H9 (cell line): ENCODE data around the gene INPP5A. TPM values are rescaled to one million over a fixed set of nuclear protein-coding genes. Genes with fewer than 3 reads are reported as not detected.

Experiments
- DNase-seq: peaks from one replicate; pipeline ENCODE4 v3.0.0-alpha.2; 2017
- H2AFZ ChIP-seq: one replicate; pipeline ENCODE4 v1.6.1; 2013; ENCODE audit warnings: mild to moderate bottlenecking, low read length, control low read depth, moderate library complexity
- H2AK5ac ChIP-seq: 2 replicates; pipeline ENCODE4 v1.6.1; 2013; ENCODE audit warnings: low read length, control low read depth, mixed read lengths; ENCODE audit not compliant: insufficient read length
- H2BK120ac ChIP-seq: one replicate; pipeline ENCODE4 v1.6.1; 2013; ENCODE audit warnings: low read depth, mild to moderate bottlenecking, low read length, control low read depth, inconsistent platforms; ENCODE audit not compliant: poor library complexity, severe bottlenecking
- H2BK12ac ChIP-seq: 2 replicates; pipeline ENCODE4 v1.6.1; 2013; ENCODE audit warnings: low read length, control low read depth, mixed read lengths, low read depth; ENCODE audit not compliant: insufficient read length
- H2BK15ac ChIP-seq: 2 replicates; pipeline ENCODE4 v1.6.1; 2013; ENCODE audit warnings: low read depth, low read length, control low read depth
- H2BK20ac ChIP-seq: one replicate; pipeline ENCODE4 v1.6.1; 2013; ENCODE audit warnings: low read depth, mild to moderate bottlenecking, low read length, control low read depth, inconsistent platforms; ENCODE audit not compliant: poor library complexity, severe bottlenecking
- H2BK5ac ChIP-seq: 2 replicates; pipeline ENCODE4 v1.6.1; 2013; ENCODE audit warnings: low read length, control low read depth, mixed read lengths; ENCODE audit not compliant: insufficient read length
- H3K14ac ChIP-seq: 2 replicates; pipeline ENCODE4 v1.6.1; 2013; ENCODE audit warnings: low read length, control low read depth; ENCODE audit not compliant: insufficient read depth
- H3K18ac ChIP-seq: 2 replicates; pipeline ENCODE4 v1.6.1; 2013; ENCODE audit warnings: low read depth, mild to moderate bottlenecking, mixed read lengths, low read length, control low read depth; ENCODE audit not compliant: insufficient read length
- H3K23ac ChIP-seq: 2 replicates; pipeline ENCODE4 v1.6.1; 2013; ENCODE audit warnings: low read length, control low read depth, mixed read lengths, low read depth; ENCODE audit not compliant: insufficient read length
- H3K23me2 ChIP-seq: 2 replicates; pipeline ENCODE4 v1.6.1; 2013; ENCODE audit warnings: low read depth, mild to moderate bottlenecking, mixed read lengths, low read length, control low read depth; ENCODE audit not compliant: insufficient read length, poor library complexity, severe bottlenecking
- H3K27ac ChIP-seq: 2 replicates; pipeline ENCODE4 v1.5.1; 2013; ENCODE audit warnings: low read length, control low read depth, mixed read lengths, low read depth; ENCODE audit not compliant: insufficient read length
- H3K27me3 ChIP-seq: 2 replicates; pipeline ENCODE4 v1.6.1; 2013; ENCODE audit warnings: low read length, control low read depth, inconsistent platforms; ENCODE audit not compliant: insufficient read depth
- H3K4ac ChIP-seq: 2 replicates; pipeline ENCODE4 v1.6.1; 2013; ENCODE audit warnings: low read depth, mild to moderate bottlenecking, control low read depth, inconsistent platforms, low read length, moderate library complexity
- H3K4me1 ChIP-seq: 2 replicates; pipeline ENCODE4 v1.6.1; 2013; ENCODE audit warnings: low read length, control low read depth, inconsistent platforms; ENCODE audit not compliant: insufficient read depth
- H3K4me2 ChIP-seq: 2 replicates; pipeline ENCODE4 v1.6.1; 2013; ENCODE audit warnings: low read length, control low read depth, mixed read lengths; ENCODE audit not compliant: insufficient read length, insufficient read depth
- H3K56ac ChIP-seq: 2 replicates; pipeline ENCODE4 v1.6.1; 2013; ENCODE audit warnings: low read depth, mild to moderate bottlenecking, mixed read lengths, low read length, control low read depth; ENCODE audit not compliant: insufficient read length
- H3K79me1 ChIP-seq: 2 replicates; pipeline ENCODE4 v1.6.1; 2013; ENCODE audit warnings: low read depth, mild to moderate bottlenecking, moderate library complexity, low read length, control low read depth, inconsistent platforms; ENCODE audit not compliant: insufficient read depth, poor library complexity, severe bottlenecking
- H3K79me2 ChIP-seq: 2 replicates; pipeline ENCODE4 v1.6.1; 2013; ENCODE audit warnings: low read length, control low read depth, inconsistent platforms; ENCODE audit not compliant: insufficient read depth
- H3K9ac ChIP-seq: 2 replicates; pipeline ENCODE4 v1.6.1; 2013; ENCODE audit warnings: low read length, control low read depth, mixed read lengths; ENCODE audit not compliant: insufficient read length; ENCODE audit errors: extremely low read depth
- H3K9me3 ChIP-seq: one replicate; pipeline ENCODE4 v1.6.1; 2013; ENCODE audit warnings: low read depth, low read length, inconsistent platforms; ENCODE audit not compliant: control insufficient read depth
- H3T11ph ChIP-seq: one replicate; pipeline ENCODE4 v1.6.1; 2013; ENCODE audit warnings: mild to moderate bottlenecking, low read length, control low read depth, inconsistent platforms
- H4K20me1 ChIP-seq: one replicate; pipeline ENCODE4 v1.6.1; 2013; ENCODE audit not compliant: control insufficient read depth, insufficient read length, insufficient read depth
- H4K5ac ChIP-seq: 2 replicates; pipeline ENCODE4 v1.6.1; 2013; ENCODE audit warnings: low read depth, mild to moderate bottlenecking, mixed read lengths, low read length, control low read depth; ENCODE audit not compliant: insufficient read length
- H4K8ac ChIP-seq: replicated peaks from 2 replicates; pipeline ENCODE4 v1.6.1; 2013; ENCODE audit warnings: low read length, control low read depth, mixed read lengths, low read depth; ENCODE audit not compliant: insufficient read length
- H4K91ac ChIP-seq: 2 replicates; pipeline ENCODE4 v1.6.1; 2013; ENCODE audit warnings: low read depth, mild to moderate bottlenecking, moderate library complexity, mixed read lengths, low read length, control low read depth; ENCODE audit not compliant: insufficient read length
- H3K27ac Mint-ChIP-seq, 3 experiments: 2 replicates in 2 of 3; 3 replicates in 1 of 3; pipeline ENCODE4 v1.8.0; 2020 to 2021; ENCODE audit warnings: mixed read lengths in 3 of 3, mild to moderate bottlenecking in 1 of 3, moderate library complexity in 1 of 3
- H3K27me3 Mint-ChIP-seq: 2 replicates; pipeline ENCODE4 v1.8.0; 2021; ENCODE audit warnings: low read depth, mild to moderate bottlenecking, moderate library complexity, mixed read lengths
- H3K36me3 Mint-ChIP-seq, 3 experiments: 2 replicates in 2 of 3; 3 replicates in 1 of 3; pipeline ENCODE4 v1.8.0; 2020 to 2021; ENCODE audit warnings: low read depth in 3 of 3, mixed read lengths in 3 of 3; ENCODE audit not compliant: insufficient read depth in 1 of 3
- H3K4me1 Mint-ChIP-seq, 2 experiments: 2 replicates each; pipeline ENCODE4 v1.8.0; 2020; ENCODE audit warnings: mixed read lengths in 2 of 2
- H3K4me3 Mint-ChIP-seq, 2 experiments: 2 replicates in 1 of 2; 3 replicates in 1 of 2; pipeline ENCODE4 v1.8.0; 2020 to 2021; ENCODE audit warnings: mild to moderate bottlenecking in 2 of 2, mixed read lengths in 2 of 2, moderate library complexity in 1 of 2
- H3K9me3 Mint-ChIP-seq, 2 experiments: 2 replicates in 1 of 2; 3 replicates in 1 of 2; pipeline ENCODE4 v1.8.0; 2020; ENCODE audit warnings: mild to moderate bottlenecking in 2 of 2, mixed read lengths in 2 of 2, moderate library complexity in 1 of 2
- CTCF ChIP-seq: fragments of 200-600 bp; sonication (generic); conservative IDR thresholded peaks from 3 replicates; pipeline ENCODE4 v1.8.0; 2021; ENCODE audit warnings: antibody characterized with exemption, mild to moderate bottlenecking
- WGBS: extraction: QIAGEN DNeasy Blood & Tissue Kit; methylation state at CpG from one replicate; pipeline ENCODE4 v1.1.7; 2013; ENCODE audit warnings: missing lambda C conversion rate, low lambda C conversion rate, mixed read lengths; ENCODE audit not compliant: insufficient read length; ENCODE audit errors: extremely low coverage; 5-methylcytosine and 5-hydroxymethylcytosine counted together
- total RNA-seq: library from RNA; stranded (reverse); gene quantifications from 2 replicates; pipeline ENCODE4 v1.2.1, GENCODE V29; 2021

Gene INPP5A
- total RNA-seq, 1 experiment from 2014 or later = 17.7 TPM

- Histone ChIP-seq H3K27me3 (no peaks in the 10 kb centered on the region), H4K8ac (no peak overlapping the region), H2BK15ac (no peak overlapping the region), H3K27ac (no peak overlapping the region), H2BK20ac (no peak overlapping the region), H2BK5ac (no peak overlapping the region), H3K4ac (no peak overlapping the region), H4K91ac (no peak overlapping the region), H3K4me2 (no peak overlapping the region), H4K20me1 (no peaks in the 10 kb centered on the region), H3K79me1 (peaks cover 4% of the 10 kb centered on the region), H2BK120ac (no peak overlapping the region), H3K18ac (no peak overlapping the region), H3T11ph (no peak overlapping the region), H3K79me2 (peaks cover 2% of the 10 kb centered on the region; the same call in 1 of the 2 replicates), H3K23ac (no peak overlapping the region), H4K5ac (no peak overlapping the region), H2AK5ac (no peak overlapping the region), H3K56ac (no peak overlapping the region), H3K23me2 (no peaks in the 10 kb centered on the region), H3K9me3 (no peaks in the 10 kb centered on the region), H2AFZ (no peak overlapping the region), H3K14ac (no peak overlapping the region), H3K9ac (no peak overlapping the region), H2BK12ac (no peak overlapping the region), H3K4me1 (no peaks in the 10 kb centered on the region)
- Mint-ChIP-seq H3K27me3 (peaks cover 3% of the 10 kb centered on the region; the same call in 1 of the 2 replicates), H3K4me3 (no peak overlapping the region), H3K27ac (no peak overlapping the region), H3K4me1 (peaks cover 4 to 6% of the 10 kb centered on the region in 2 experiments; a peak in 3 of 4 replicates), H3K36me3 (peaks cover 0 to 10% (median 2%) of the 10 kb centered on the region in 3 experiments; a peak in 4 of 7 replicates), H3K9me3 (peaks cover 5% of the 10 kb centered on the region in 2 experiments; a peak in 4 of 5 replicates)
- WGBS = no CpG with 5 or more reads among the region's 11 CpGs
- TF ChIP-seq CTCF = no peak
- no peak for DNase-seq
Measured at GRCh38 chr10:132559538-132559937, 22.0 kb downstream of the INPP5A start.
